HG03103 (cell line): ENCODE results near the gene GALNT5.

Experiments used
- ATAC-seq: cut with Tn5 transposase; IDR thresholded peaks from one replicate; pipeline ENCODE4 v1.9.1; 2021; ENCODE audit warnings: low read depth; ENCODE audit not compliant: unreplicated experiment

Gene GALNT5

GRCh38 chr2:157361526-157361925, 104.0 kb downstream of the GALNT5 start:
- ATAC-seq, result no peak

GRCh38 chr2:157362627-157363026, 105.1 kb downstream of the GALNT5 start:
- ATAC-seq, result no peak

GRCh38 chr2:157363612-157364101, 106.2 kb downstream of the GALNT5 start:
- ATAC-seq, result peak; percentile 35
